Suprapubic skin (tissue), 4 donors: ENCODE data around the gene KAT2B. TPM values are rescaled to one million over a fixed set of nuclear protein-coding genes. Genes with fewer than 3 reads are reported as not detected.

Source experiments
- DNase-seq, 2 donors: peaks; one replicate each; pipeline ENCODE4 v3.0.0-alpha.2; 2019; ENCODE audit warnings: low spot score in 2 of 2
- H3K27ac ChIP-seq: fragments of 200-600 bp; sonication (generic); one replicate; pipeline ENCODE4 v1.5.1; 2019
- H3K27me3 ChIP-seq: fragments of 200-600 bp; sonication (generic); one replicate; pipeline ENCODE4 v1.5.1; 2019
- H3K36me3 ChIP-seq: fragments of 200-600 bp; sonication (generic); one replicate; pipeline ENCODE4 v1.5.1; 2019
- H3K4me1 ChIP-seq: fragments of 200-600 bp; sonication (generic); one replicate; pipeline ENCODE4 v1.5.1; 2019
- H3K4me3 ChIP-seq: fragments of 200-600 bp; sonication (generic); one replicate; pipeline ENCODE4 v1.5.1; 2019; ENCODE audit warnings: mild to moderate bottlenecking
- H3K9me3 ChIP-seq: fragments of 200-600 bp; sonication (generic); one replicate; pipeline ENCODE4 v1.5.1; 2019
- EP300 ChIP-seq: sonication (generic); formaldehyde crosslinking; IDR thresholded peaks from one replicate; pipeline ENCODE4 v1.6.1; 2017; ENCODE audit warnings: antibody characterized with exemption
- POLR2A ChIP-seq, 2 donors: fragments of 450-650 bp; IDR thresholded peaks; one replicate each; pipeline ENCODE4 v1.6.1; 2017; ENCODE audit warnings: antibody characterized with exemption in 2 of 2, mild to moderate bottlenecking in 2 of 2, moderate library complexity in 2 of 2
- POLR2AphosphoS5 ChIP-seq, 3 donors: sonication (generic); formaldehyde crosslinking; IDR thresholded peaks; one replicate each; pipeline ENCODE4 v1.6.1; 2017; ENCODE audit warnings: antibody characterized with exemption in 3 of 3
- WGBS: methylation state at CpG from one replicate; pipeline ENCODE4 v1.1.5; 2018; 5-methylcytosine and 5-hydroxymethylcytosine counted together
- total RNA-seq, 4 donors: library from RNA; depleted of rRNA; stranded (reverse); fragments of >200 nt; gene quantifications; one replicate each; pipeline ENCODE4 v1.1.0, GENCODE V29; 2016
- TF ChIP-seq, protein P1 (sequence below), 2 donors: fragments of 200-600 bp in 1 of 2; fragments of 450-650 bp in 1 of 2; sonication (generic) in 1 of 2; IDR thresholded peaks; one replicate each; pipeline ENCODE4 v1.5.1; 2016 to 2019; ENCODE audit warnings: antibody characterized with exemption in 2 of 2, mild to moderate bottlenecking in 1 of 2, moderate library complexity in 1 of 2

The KAT2B gene
- total RNA-seq, 4 donors from 2014 or later = 35.7 to 63.7 (median 40.2) TPM

GRCh38 chr3:20079621-20080020 lies 39.4 kb downstream of the KAT2B start:
- TF ChIP-seq POLR2A (IDR thresholded peaks at IDR 0.05) (no peak), EP300 (no peak), POLR2AphosphoS5 (IDR thresholded peaks at IDR 0.05) (no peak)
- TF ChIP-seq, protein P1, sequence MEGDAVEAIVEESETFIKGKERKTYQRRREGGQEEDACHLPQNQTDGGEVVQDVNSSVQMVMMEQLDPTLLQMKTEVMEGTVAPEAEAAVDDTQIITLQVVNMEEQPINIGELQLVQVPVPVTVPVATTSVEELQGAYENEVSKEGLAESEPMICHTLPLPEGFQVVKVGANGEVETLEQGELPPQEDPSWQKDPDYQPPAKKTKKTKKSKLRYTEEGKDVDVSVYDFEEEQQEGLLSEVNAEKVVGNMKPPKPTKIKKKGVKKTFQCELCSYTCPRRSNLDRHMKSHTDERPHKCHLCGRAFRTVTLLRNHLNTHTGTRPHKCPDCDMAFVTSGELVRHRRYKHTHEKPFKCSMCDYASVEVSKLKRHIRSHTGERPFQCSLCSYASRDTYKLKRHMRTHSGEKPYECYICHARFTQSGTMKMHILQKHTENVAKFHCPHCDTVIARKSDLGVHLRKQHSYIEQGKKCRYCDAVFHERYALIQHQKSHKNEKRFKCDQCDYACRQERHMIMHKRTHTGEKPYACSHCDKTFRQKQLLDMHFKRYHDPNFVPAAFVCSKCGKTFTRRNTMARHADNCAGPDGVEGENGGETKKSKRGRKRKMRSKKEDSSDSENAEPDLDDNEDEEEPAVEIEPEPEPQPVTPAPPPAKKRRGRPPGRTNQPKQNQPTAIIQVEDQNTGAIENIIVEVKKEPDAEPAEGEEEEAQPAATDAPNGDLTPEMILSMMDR (IDR thresholded peaks at IDR 0.05) = no peak
- no peak overlapping the region for H3K27ac ChIP-seq
- no peaks in the 10 kb centered on the region for H3K36me3 ChIP-seq
- H3K4me1 ChIP-seq = peaks cover 18% of the 10 kb centered on the region
- DNase-seq = no peak
- H3K4me3 ChIP-seq = no peak overlapping the region
- H3K27me3 ChIP-seq = no peaks in the 10 kb centered on the region
- no peaks in the 10 kb centered on the region for H3K9me3 ChIP-seq
- WGBS = 91% methylated on average over 5 of the region's 5 CpGs

GRCh38 chr3:20080956-20081554 lies 40.8 kb downstream of the KAT2B start:
- no peak overlapping the region for H3K4me3 ChIP-seq
- H3K9me3 ChIP-seq = no peaks in the 10 kb centered on the region
- H3K4me1 ChIP-seq = peaks cover 15% of the 10 kb centered on the region
- WGBS = 27% methylated on average over 5 of the region's 8 CpGs
- TF ChIP-seq POLR2A (IDR thresholded peaks at IDR 0.05) = no peak
- TF ChIP-seq POLR2AphosphoS5 (IDR thresholded peaks at IDR 0.05) = no peak
- TF ChIP-seq, protein P1 (IDR thresholded peaks at IDR 0.05) = no peak
- TF ChIP-seq EP300 = no peak
- H3K27me3 ChIP-seq = no peaks in the 10 kb centered on the region
- H3K36me3 ChIP-seq = peaks cover 4% of the 10 kb centered on the region
- H3K27ac ChIP-seq = no peak overlapping the region
- peak; percentile 70 to 81 for DNase-seq

DNA sequence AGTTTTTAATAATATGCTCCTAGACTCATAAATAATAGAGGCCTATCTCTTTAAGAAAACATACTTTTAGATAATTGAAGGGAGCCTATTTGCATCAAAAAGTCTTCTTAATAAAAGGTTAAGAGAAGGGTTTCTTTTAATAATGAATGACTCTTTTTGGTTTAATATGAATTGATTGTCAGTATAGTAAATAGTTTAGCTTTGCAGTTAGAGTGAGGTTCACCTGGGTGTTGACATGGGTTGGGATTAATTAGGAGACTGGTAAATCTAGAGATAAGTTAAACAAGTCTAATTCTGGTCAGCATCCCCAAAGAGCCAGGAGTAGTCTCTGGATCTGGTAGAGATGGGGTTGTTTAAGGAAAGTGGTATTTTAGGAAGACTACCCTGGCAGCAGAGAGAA lies 43.0 kb downstream of the KAT2B start:
- no peak for TF ChIP-seq POLR2AphosphoS5 (IDR thresholded peaks at IDR 0.05)
- no peak for TF ChIP-seq POLR2A (IDR thresholded peaks at IDR 0.05)
- TF ChIP-seq, protein P1 (IDR thresholded peaks at IDR 0.05) = no peak

GRCh38 chr3:20083953-20084352 lies 43.7 kb downstream of the KAT2B start:
- no peak for TF ChIP-seq POLR2A (IDR thresholded peaks at IDR 0.05)
- TF ChIP-seq, protein P1 (IDR thresholded peaks at IDR 0.05) = no peak
- H3K4me1 ChIP-seq = peaks cover 15% of the 10 kb centered on the region
- no peak overlapping the region for H3K4me3 ChIP-seq
- H3K27ac ChIP-seq = no peak overlapping the region
- peaks cover 9% of the 10 kb centered on the region for H3K36me3 ChIP-seq
- WGBS = 95% methylated on average over 2 of the region's 2 CpGs
- H3K9me3 ChIP-seq = no peaks in the 10 kb centered on the region
- H3K27me3 ChIP-seq = no peaks in the 10 kb centered on the region
- no peak for DNase-seq

More for the DNA sequence above, 43.0 kb downstream of the KAT2B start:
- Histone ChIP-seq H3K27ac (no peak overlapping the region), H3K9me3 (no peaks in the 10 kb centered on the region), H3K4me1 (peaks cover 15% of the 10 kb centered on the region), H3K4me3 (no peak overlapping the region), H3K27me3 (no peaks in the 10 kb centered on the region), H3K36me3 (peaks cover 9% of the 10 kb centered on the region)
- DNase-seq = no peak

DNA sequence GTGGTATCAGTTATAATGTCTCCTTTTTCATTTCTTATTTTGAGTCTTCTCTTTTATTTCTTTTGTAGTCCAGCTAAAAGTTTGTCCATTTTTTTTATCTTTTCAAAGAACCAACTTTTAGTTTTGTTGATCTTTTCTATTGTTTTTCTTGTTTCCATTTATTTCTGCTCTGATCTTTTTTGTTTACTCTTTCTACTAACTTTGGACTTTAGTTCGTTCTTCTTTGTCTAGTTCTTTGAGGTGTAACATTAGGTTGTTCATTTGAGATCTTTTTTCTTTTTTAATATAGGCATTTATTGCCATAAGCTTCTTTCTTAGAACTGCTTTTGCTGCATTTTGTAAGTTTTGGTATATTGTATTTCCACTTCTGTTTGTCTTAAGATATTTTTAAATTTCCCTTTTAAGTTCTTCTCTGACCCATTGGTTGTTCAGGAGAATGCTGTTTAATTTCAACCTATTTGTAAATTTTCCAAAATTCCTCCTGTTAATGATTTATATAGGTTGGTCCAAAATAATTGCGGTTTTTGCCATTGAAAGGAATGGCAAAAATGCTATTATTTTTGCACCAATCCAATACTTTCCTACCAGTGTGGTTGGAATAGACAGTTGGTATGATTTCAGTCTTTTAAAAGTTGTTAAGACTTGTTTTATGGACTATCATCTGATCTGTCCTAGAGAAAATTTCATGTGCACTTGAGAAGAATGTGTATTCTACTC lies 51.2 kb downstream of the KAT2B start:
- 84% methylated on average over 2 of the region's 2 CpGs for WGBS

More for the DNA sequence above, 51.2 kb downstream of the KAT2B start:
- TF ChIP-seq, protein P1 (IDR thresholded peaks at IDR 0.05) = no peak
- no peak for TF ChIP-seq POLR2A (IDR thresholded peaks at IDR 0.05)
- no peak for TF ChIP-seq EP300
- Histone ChIP-seq H3K27me3 (no peaks in the 10 kb centered on the region), H3K9me3 (peaks cover 6% of the 10 kb centered on the region), H3K4me1 (no peaks in the 10 kb centered on the region), H3K27ac (no peak overlapping the region), H3K36me3 (peaks cover 10% of the 10 kb centered on the region), H3K4me3 (no peak overlapping the region)
- DNase-seq = no peak
